Renal cortex interstitium (tissue), 3 donors: ENCODE results near the gene NPC1. TPM values are rescaled to one million over a fixed set of nuclear protein-coding genes. Genes with fewer than 3 reads are reported as not detected.

ENCODE experiments used
- polyA plus RNA-seq, 3 donors: library from polyadenylated mRNA; unstranded; fragments of 120-200 nt; gene quantifications; one replicate each; pipeline ENCODE4 v1.2.1, GENCODE V29; 2013; ENCODE audit not compliant: insufficient read length in 3 of 3

The NPC1 gene
- polyA plus RNA-seq, 3 donors, result 17.9 to 29.1 (median 20.6) TPM

Other genes with a start within 250 kb of the NPC1 start
- gene RIOK3, start 133.2 kb downstream of the NPC1 start, polyA plus RNA-seq, result 10 to 100 TPM; 65.8 to 93.5 (median 80.1) TPM
- gene RMC1, start 83.0 kb downstream of the NPC1 start, polyA plus RNA-seq, result 10 to 100 TPM; 21.1 to 24.4 (median 23.7) TPM
- gene ANKRD29, start 76.4 kb upstream of the NPC1 start, polyA plus RNA-seq, result 1 to 10 TPM in 1 of 3 donors, under 1 TPM in 2; 0.72 to 1.3 (median 0.95) TPM
- gene LAMA3, start 102.9 kb upstream of the NPC1 start, polyA plus RNA-seq, result 1 to 10 TPM; 1.7 to 2.2 (median 2.1) TPM